Measurements from ENCODE around the gene NFIB. TPM values are rescaled to one million over a fixed set of nuclear protein-coding genes. Genes with fewer than 3 reads are reported as not detected.

Gene NFIB
- total and polyA plus RNA-seq, 2 of the 8 experiments (the other 6 are each of a cell fraction or from before 2014, with no cell fraction given): 2.6 to 13.1 TPM

- TF ChIP-seq, protein P1, sequence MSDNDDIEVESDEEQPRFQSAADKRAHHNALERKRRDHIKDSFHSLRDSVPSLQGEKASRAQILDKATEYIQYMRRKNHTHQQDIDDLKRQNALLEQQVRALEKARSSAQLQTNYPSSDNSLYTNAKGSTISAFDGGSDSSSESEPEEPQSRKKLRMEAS (IDR thresholded peaks at IDR 0.05): no peak
- no peak for TF ChIP-seq SRF (IDR thresholded peaks at IDR 0.05; ENCODE audit: low read depth, low read length)
- no peak for TF ChIP-seq SAP30 (IDR thresholded peaks at IDR 0.05; ENCODE audit: insufficient read depth, insufficient replicate concordance, low read length)
- TF ChIP-seq, protein P2, sequence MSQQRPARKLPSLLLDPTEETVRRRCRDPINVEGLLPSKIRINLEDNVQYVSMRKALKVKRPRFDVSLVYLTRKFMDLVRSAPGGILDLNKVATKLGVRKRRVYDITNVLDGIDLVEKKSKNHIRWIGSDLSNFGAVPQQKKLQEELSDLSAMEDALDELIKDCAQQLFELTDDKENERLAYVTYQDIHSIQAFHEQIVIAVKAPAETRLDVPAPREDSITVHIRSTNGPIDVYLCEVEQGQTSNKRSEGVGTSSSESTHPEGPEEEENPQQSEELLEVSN (IDR thresholded peaks at IDR 0.05): no peak
- no peak for TF ChIP-seq EZH2 (IDR thresholded peaks at IDR 0.05; ENCODE audit: low read depth, low read length, severe bottlenecking)
- TF ChIP-seq GABPA (IDR thresholded peaks at IDR 0.05; ENCODE audit: borderline replicate concordance, insufficient read depth, low read length): no peak
- no peak for TF ChIP-seq BCL11A (IDR thresholded peaks at IDR 0.05; ENCODE audit: low read depth in 2 of 2, low read length in 2 of 2)
- no peak for TF ChIP-seq PHF8 (conservative IDR thresholded peaks at IDR 0.05; ENCODE audit: low read depth, low read length)
- TF ChIP-seq TCF12 (IDR thresholded peaks at IDR 0.05; ENCODE audit: low read depth, low read length): no peak
- no peak for TF ChIP-seq SUZ12 (IDR thresholded peaks at IDR 0.05; ENCODE audit: low read length)
Observed at GRCh38 chr9:14306672-14307660, 7.0 kb downstream of the NFIB start (continued).
